Right lobe of liver (tissue), 4 donors: ENCODE measurements around the gene GRB10.

Source experiments
- POLR2A ChIP-seq: fragments of 450-650 bp; IDR thresholded peaks from one replicate; pipeline ENCODE4 v1.6.1; 2017; ENCODE audit warnings: antibody characterized with exemption, mild to moderate bottlenecking
- TF ChIP-seq, protein P1 (sequence below), 4 donors: fragments of 200-600 bp in 3 of 4; fragments of 450-650 bp in 1 of 4; IDR thresholded peaks; one replicate each; pipeline versions ENCODE4 v1.5.1 to v1.8.0; 2016 to 2022; ENCODE audit warnings: antibody characterized with exemption in 4 of 4, mild to moderate bottlenecking in 2 of 4
- donor health status: DM: no; HTN: no; CAD: no.
- donor health status: DM: no; HTN: no; CAD: no.
- donor health status: DM: no; HTN: yes; CAD: no.

DNA sequence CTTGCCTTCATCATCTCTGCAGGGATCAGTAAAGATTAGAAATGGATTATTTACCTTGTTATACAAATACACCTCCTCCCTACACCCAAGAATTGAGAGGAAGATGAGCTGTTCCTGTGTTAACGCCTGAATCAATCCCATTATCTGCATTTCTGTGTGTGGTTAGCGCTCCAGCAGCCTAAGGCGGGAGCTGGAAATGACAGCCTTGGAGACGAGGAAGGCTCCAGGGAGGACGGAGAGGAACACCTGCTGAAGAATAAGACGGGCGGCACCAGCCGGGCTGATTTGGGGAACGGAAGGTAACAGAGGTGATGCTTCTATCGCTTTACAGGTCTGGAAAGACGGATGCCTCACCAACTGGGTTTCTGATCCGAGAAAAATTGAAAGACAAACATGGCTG is 183.3 kb downstream of the GRB10 start:
- TF ChIP-seq, protein P1, sequence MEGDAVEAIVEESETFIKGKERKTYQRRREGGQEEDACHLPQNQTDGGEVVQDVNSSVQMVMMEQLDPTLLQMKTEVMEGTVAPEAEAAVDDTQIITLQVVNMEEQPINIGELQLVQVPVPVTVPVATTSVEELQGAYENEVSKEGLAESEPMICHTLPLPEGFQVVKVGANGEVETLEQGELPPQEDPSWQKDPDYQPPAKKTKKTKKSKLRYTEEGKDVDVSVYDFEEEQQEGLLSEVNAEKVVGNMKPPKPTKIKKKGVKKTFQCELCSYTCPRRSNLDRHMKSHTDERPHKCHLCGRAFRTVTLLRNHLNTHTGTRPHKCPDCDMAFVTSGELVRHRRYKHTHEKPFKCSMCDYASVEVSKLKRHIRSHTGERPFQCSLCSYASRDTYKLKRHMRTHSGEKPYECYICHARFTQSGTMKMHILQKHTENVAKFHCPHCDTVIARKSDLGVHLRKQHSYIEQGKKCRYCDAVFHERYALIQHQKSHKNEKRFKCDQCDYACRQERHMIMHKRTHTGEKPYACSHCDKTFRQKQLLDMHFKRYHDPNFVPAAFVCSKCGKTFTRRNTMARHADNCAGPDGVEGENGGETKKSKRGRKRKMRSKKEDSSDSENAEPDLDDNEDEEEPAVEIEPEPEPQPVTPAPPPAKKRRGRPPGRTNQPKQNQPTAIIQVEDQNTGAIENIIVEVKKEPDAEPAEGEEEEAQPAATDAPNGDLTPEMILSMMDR (IDR thresholded peaks at IDR 0.05) = no peak
- no peak for TF ChIP-seq POLR2A
